ENCODE results near the gene CDO1. TPM values are rescaled to one million over a fixed set of nuclear protein-coding genes. Genes with fewer than 3 reads are reported as not detected.

Gene CDO1
- total RNA-seq, 1 donor from 2014 or later = 20.1 TPM

DNA sequence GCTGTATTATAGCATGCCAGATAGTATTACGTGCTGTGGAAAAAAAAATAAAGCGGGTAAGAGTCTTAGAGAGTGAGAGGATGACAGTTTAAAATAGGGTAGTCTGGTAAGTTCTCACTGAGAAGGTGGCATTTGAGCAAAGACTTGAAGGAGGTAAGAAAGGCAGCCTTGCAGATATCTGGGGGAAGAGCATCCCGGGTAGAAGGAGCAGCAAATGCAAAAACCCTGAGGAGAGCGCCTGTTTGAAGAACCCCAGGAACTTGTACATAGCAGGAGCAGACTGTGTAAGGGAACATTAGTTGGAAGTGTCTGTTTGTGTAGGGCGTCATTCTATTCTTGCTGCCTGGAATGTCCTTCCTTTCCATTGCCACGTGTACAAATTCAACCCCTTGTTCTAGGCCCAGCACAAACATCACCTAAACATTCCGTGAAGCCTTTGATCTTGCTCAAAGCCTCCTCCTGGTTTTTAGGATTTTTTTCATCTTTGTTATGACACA lies 27.9 kb upstream of the CDO1 start:
- intact Hi-C loops (cut with DNase I) = no loop called here
- Histone ChIP-seq H3K9me3 (no peaks in the 10 kb centered on the region), H3K27ac (no peak overlapping the region), H3K27me3 (no peaks in the 10 kb centered on the region), H3K4me1 (peaks cover 38% of the 10 kb centered on the region), H3K36me3 (no peaks in the 10 kb centered on the region), H3K4me3 (no peak overlapping the region)
- DNase-seq (no peak), ATAC-seq (no peak)
- TF ChIP-seq, protein P1, sequence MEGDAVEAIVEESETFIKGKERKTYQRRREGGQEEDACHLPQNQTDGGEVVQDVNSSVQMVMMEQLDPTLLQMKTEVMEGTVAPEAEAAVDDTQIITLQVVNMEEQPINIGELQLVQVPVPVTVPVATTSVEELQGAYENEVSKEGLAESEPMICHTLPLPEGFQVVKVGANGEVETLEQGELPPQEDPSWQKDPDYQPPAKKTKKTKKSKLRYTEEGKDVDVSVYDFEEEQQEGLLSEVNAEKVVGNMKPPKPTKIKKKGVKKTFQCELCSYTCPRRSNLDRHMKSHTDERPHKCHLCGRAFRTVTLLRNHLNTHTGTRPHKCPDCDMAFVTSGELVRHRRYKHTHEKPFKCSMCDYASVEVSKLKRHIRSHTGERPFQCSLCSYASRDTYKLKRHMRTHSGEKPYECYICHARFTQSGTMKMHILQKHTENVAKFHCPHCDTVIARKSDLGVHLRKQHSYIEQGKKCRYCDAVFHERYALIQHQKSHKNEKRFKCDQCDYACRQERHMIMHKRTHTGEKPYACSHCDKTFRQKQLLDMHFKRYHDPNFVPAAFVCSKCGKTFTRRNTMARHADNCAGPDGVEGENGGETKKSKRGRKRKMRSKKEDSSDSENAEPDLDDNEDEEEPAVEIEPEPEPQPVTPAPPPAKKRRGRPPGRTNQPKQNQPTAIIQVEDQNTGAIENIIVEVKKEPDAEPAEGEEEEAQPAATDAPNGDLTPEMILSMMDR (IDR thresholded peaks at IDR 0.05) = no peak

DNA sequence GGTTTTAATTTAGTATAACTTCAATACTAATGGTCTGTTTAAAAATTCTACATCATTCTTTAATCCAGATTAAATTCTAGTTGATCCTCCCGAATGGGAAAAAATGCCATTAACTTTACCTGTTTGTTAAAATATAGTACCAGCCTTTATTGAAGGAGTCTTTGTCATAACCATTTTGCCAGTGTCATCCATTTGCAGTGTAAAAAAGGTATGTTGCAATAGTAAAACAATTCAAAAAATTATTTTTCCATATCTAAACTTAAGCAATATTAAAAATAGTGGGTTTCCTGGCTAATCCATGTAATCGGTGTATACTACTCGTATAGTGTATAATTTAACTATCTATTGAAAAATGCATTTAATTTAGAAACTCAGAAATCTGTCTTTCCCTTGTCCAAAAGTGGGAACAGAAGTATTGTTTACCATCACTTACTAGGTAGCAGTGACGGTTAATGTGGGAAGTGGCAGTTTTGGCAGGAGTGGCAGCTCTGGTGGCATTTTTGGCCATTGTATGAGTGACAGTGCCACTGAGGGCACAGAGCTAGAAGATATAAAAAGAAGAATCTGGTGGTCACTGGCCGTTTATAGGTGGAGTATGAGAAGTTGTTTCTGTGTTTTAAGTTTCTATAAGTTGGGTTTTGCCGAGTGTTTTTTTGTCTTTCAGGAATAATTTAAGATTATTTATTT lies 27.1 kb upstream of the CDO1 start:
- peak overlapping the region; percentile 94 for H3K4me3 ChIP-seq
- TF ChIP-seq, protein P1 (IDR thresholded peaks at IDR 0.05) = no peak
- DNase-seq = no peak
- H3K36me3 ChIP-seq = no peaks in the 10 kb centered on the region
- no peaks in the 10 kb centered on the region for H3K9me3 ChIP-seq
- peaks cover 44% of the 10 kb centered on the region for H3K4me1 ChIP-seq
- H3K27ac ChIP-seq = no peak overlapping the region
- no peaks in the 10 kb centered on the region for H3K27me3 ChIP-seq
- intact Hi-C loops (cut with DNase I) = no loop called here
- no peak for ATAC-seq

DNA sequence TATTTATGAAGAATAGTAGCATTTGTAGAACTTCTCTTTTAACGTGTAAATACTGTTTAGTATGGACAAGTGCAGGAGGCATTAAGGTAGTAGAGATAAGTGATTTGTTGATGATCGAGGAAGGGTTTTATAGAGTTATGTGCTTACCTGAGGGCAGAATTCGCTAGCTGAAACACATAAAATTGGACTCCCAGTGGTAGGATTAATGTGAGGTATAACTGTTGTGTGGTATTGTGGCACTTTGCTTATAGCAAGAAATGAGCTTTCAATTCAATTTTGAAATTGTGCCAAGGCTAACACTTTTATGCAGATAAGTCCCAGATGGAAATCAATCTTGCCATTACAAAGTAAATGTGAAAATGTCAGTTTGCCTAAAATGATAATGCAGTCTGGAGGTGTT lies 26.5 kb upstream of the CDO1 start:
- no peaks in the 10 kb centered on the region for H3K27me3 ChIP-seq
- DNase-seq (no peak), ATAC-seq (no peak)
- H3K27ac ChIP-seq = peak overlapping the region; percentile 89
- peak overlapping the region; percentile 94 for H3K4me3 ChIP-seq
- H3K36me3 ChIP-seq = no peaks in the 10 kb centered on the region
- peaks cover 51% of the 10 kb centered on the region for H3K4me1 ChIP-seq
- no peaks in the 10 kb centered on the region for H3K9me3 ChIP-seq
- intact Hi-C loops (cut with DNase I) = no loop called here
- TF ChIP-seq, protein P1 (IDR thresholded peaks at IDR 0.05) = no peak

DNA sequence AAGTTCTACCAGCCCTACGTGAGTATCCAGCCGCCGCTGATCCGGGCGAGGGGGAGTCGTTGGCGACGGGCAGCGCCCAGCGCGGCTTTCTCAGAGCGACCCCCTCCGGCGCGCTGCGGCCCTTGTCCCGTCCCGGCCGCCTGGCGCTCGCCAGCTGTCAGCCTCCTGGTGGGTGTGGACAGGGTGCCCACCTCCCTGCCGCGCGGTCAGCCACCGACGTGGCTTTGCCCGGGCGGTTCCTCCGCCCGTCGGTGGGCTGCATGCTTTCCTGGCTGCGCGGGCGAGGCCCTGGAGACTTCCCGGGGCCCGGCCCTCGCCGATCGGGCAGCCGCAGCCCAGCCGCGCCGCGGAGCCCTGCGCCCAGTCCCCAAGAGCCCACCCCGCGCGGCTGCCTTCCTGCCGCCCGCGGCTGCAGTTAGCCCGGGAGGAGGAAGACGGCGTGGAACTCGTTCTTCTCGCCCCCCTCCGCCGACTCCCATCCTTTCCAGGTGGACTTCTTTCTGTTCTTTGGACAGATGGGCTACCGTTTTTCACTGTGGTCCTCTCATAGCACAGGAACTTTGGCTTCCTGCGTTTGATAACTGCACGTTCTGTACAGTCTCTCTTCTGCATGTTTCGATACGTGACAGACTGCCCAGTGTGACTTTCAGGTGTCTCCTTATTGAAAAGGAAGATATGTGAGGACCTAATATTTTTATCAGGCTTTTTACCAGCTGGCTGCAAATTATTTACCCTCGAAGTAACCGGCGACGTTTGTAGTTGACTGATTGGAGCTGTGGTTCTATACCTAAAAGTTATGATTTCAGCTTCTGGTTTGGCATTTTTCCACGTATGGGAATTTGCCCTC lies 25.9 kb upstream of the CDO1 start:
- TF ChIP-seq, protein P1 (IDR thresholded peaks at IDR 0.05) = peak; percentile 41
- H3K4me1 ChIP-seq = peaks cover 53% of the 10 kb centered on the region
- ATAC-seq (peak; percentile 77), DNase-seq (no peak)
- H3K36me3 ChIP-seq = peaks cover 3% of the 10 kb centered on the region
- intact Hi-C loops (cut with DNase I) = no loop called here
- H3K27me3 ChIP-seq = no peaks in the 10 kb centered on the region
- no peaks in the 10 kb centered on the region for H3K9me3 ChIP-seq
- H3K4me3 ChIP-seq = peak overlapping the region; percentile 94
- H3K27ac ChIP-seq = peak overlapping the region; percentile 89

DNA sequence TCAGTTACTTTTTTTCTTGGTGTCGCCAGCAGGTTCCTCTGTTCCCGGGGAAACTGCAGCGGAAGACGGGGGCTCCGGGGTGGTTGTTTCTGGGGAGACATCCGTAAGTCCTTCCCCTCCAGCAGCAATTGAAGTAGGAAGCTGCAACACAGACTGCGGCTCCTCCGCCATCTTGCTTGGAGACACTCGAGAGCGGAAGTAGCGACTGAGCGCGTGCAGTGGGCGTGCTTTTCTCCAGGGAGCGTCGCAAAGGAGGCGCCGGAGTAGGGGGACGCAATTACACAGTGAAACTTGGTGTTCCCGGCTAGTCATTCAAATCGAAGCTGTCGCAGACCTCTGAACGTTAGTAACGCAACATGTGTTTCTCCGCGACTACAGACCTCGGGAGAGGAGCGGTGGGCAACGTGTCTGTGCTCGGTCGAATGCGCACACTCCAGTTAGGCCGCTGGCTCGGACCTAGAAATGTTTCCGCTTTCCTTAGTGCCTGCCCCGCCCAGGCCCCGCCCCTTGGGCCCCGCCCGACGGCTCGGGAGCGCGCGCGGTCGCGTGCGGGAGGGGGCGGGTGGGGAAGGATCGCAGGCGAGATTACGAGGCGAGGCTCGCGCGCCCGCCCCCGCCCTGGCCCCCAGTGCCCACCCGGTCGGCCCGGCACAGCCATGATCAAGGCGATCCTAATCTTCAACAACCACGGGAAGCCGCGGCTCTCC lies 25.1 kb upstream of the CDO1 start, which contains the start of the genes AP3S1 and ATG12:
AP3S1 (plus strand) TSS at position 554 of the 707 bp plus-strand sequence; CDS start at position 657, 103 bp downstream.
ATG12 (minus strand) TSS at position 184 of the 707 bp plus-strand sequence; CDS start at position 171, 13 bp downstream.
- peak; percentile 97 for ATAC-seq
- intact Hi-C loops (cut with DNase I) = no loop called here
- H3K4me3 ChIP-seq = peak within 1 kb of the TSS; percentile 94
- H3K27me3 ChIP-seq = no peaks in the 10 kb centered on the region
- peak within 1 kb of the TSS; percentile 89 for H3K27ac ChIP-seq
- H3K9me3 ChIP-seq = no peaks in the 10 kb centered on the region
- TF ChIP-seq, protein P1 (IDR thresholded peaks at IDR 0.05) = no peak
- peaks cover 10% of the 10 kb centered on the region for H3K36me3 ChIP-seq
- H3K4me1 ChIP-seq = peaks cover 53% of the 10 kb centered on the region
- DNase-seq = peak; percentile 96

Data from upper lobe of right lung (tissue), 1 donor.